OCI-LY3 (cell line): ENCODE measurements around the gene JARID2.

ENCODE experiments used
- CTCF ChIP-seq: fragments of 200-600, 300-600 bp; sonication (generic); IDR thresholded peaks from 2 replicates; pipeline ENCODE4 v1.5.1; 2014; ENCODE audit warnings: antibody characterized with exemption, low read length, low read depth
- EZH2phosphoT487 ChIP-seq: fragments of 200-600 bp; shearing (Covaris generic); IDR thresholded peaks from 2 replicates; pipeline ENCODE4 v1.6.1; 2018; ENCODE audit warnings: antibody characterized with exemption, mixed run types, low read depth

GRCh38 chr6:15464211-15464725, 218.4 kb downstream of the JARID2 start:
- TF ChIP-seq CTCF (peak; percentile 55), EZH2phosphoT487 (no peak)
